Measurements from ENCODE around the gene P2RY12. TPM values are rescaled to one million over a fixed set of nuclear protein-coding genes. Genes with fewer than 3 reads are reported as not detected.

The P2RY12 gene
- total and polyA plus RNA-seq, 2 of the 4 experiments (the other 2 are of a cell fraction) = not detected

DNA sequence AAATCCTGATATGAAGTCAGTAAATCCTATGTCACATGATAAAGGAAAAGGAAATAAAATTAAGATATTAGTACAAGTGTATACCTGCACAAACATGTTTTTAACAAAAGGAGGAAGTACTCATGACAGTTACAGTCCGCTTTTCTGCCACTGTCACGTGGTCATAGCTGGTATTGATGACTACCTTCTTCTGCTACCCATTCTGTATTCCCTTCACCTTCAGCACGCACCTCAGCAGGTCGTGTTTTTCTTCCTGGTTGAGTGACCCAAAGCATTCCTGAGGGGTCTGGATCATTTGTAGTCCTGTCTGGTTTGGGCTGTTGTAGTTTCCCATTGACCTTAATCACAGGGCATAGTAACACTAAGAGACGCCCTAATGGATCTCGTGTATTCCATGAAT lies 35.3 kb upstream of the P2RY12 start:
- no peak overlapping the region for H4K8ac ChIP-seq (ENCODE audit: low read depth in 2 of 2, low read length in 2 of 2)
- no TSS peak for BruUV-seq (replicated peaks)
- no peak overlapping the region for H2AK5ac ChIP-seq (ENCODE audit: low read depth, low read length)
- no peak overlapping the region for H3K18ac ChIP-seq (ENCODE audit: low read depth, low read length)
- no peaks in the 10 kb centered on the region for H3K79me1 ChIP-seq (ENCODE audit: low read depth in 1 of 2, low read length in 2 of 2)
- H3K36me3 ChIP-seq (ENCODE audit: control insufficient read depth, insufficient read depth, low read length) = no peaks in the 10 kb centered on the region
- H3K14ac ChIP-seq (replicated peaks; ENCODE audit: low read depth, low read length) = no peak overlapping the region
- no peak overlapping the region for H3K4ac ChIP-seq (ENCODE audit: low read depth, low read length)
- no peaks in the 10 kb centered on the region for H3K27me3 ChIP-seq (ENCODE audit: control insufficient read depth, insufficient read depth, low read length)
- H2BK20ac ChIP-seq (ENCODE audit: low read depth, low read length) = no peak overlapping the region
- no peak overlapping the region for H3K27ac ChIP-seq (ENCODE audit: insufficient read depth, low read length)
- H4K91ac ChIP-seq (ENCODE audit: insufficient read depth, low read depth, low read length) = no peak overlapping the region
- dilution Hi-C loops (cut with HindIII; ENCODE audit: low sequenced_read_pairs, unreplicated experiment) (no loop called here), intact Hi-C loops (cut with micrococcal nuclease) (no loop called here), in situ Hi-C loops (cut with MboI; ENCODE audit: low sequenced_read_pairs) (no loop called here)
- H4K20me1 ChIP-seq (ENCODE audit: insufficient read depth, low read length) = no peaks in the 10 kb centered on the region
- no peak overlapping the region for H3K9ac ChIP-seq (ENCODE audit: low read depth, low read length)
- H2AFZ ChIP-seq (replicated peaks; ENCODE audit: low read length, poor library complexity) = no peak overlapping the region
- no peak overlapping the region for H3K4me3 ChIP-seq (ENCODE audit: insufficient read depth, low read depth, low read length)
- H3K9me1 ChIP-seq (ENCODE audit: insufficient read depth, low read length) = peaks cover 3% of the 10 kb centered on the region; the same call in 1 of the 2 replicates
- no peak for TF ChIP-seq CEBPB (IDR thresholded peaks at IDR 0.05; ENCODE audit: low read depth, low read length)
- H3K4me1 ChIP-seq (ENCODE audit: control insufficient read depth, insufficient read depth, low read length) = peaks cover 2% of the 10 kb centered on the region; the same call in 1 of the 2 replicates
- H3K23ac ChIP-seq (ENCODE audit: low read depth, low read length) = no peak overlapping the region
- H3K4me2 ChIP-seq (ENCODE audit: low read depth, low read length) = no peak overlapping the region
- H2BK5ac ChIP-seq (ENCODE audit: low read depth, low read length, poor library complexity, severe bottlenecking) = no peak overlapping the region
- no CpG with 5 or more reads among the region's 6 CpGs for WGBS, 2 experiments (ENCODE audit: extremely low coverage in 2 of 2, insufficient read length in 1 of 2)
- no peak overlapping the region for H2BK120ac ChIP-seq (ENCODE audit: low read depth, low read length)
- H4K5ac ChIP-seq (ENCODE audit: low read depth, low read length) = no peak overlapping the region
- CTCF ChIA-PET = no interaction called here
- no peaks in the 10 kb centered on the region for H3K9me3 ChIP-seq (ENCODE audit: control insufficient read depth, insufficient read depth, low read length)
- DNase-seq = no peak
- ATAC-seq (ENCODE audit: low read depth) = no peak
- no peak overlapping the region for H2AK9ac ChIP-seq (replicated peaks; ENCODE audit: low read depth, low read length, poor library complexity)
- no peak overlapping the region for H3K56ac ChIP-seq (ENCODE audit: extremely low read depth, insufficient read depth, low read length)
- no peak overlapping the region for H2BK15ac ChIP-seq (ENCODE audit: low read depth, low read length)
- POLR2A ChIA-PET (ENCODE audit: unreplicated experiment) = no interaction called here
